Natural killer cell (primary cell): ENCODE results near the gene TRAF3IP3. TPM values are rescaled to one million over a fixed set of nuclear protein-coding genes. Genes with fewer than 3 reads are reported as not detected.

Source experiments
- ATAC-seq, 3 donors: fragments of 150-1000 bp in 2 of 3; fragments of 200-7000 bp in 1 of 3; cut with Tn5 transposase; 1 replicate in 1 of 3; 2 replicates in 2 of 3; pipeline ENCODE4 v1.10.0; 2021; ENCODE audit warnings: mild to moderate bottlenecking in 2 of 3, moderate library complexity in 2 of 3
- DNase-seq, 2 donors: peaks; one replicate each; pipeline versions ENCODE4 v3.0.0 to v3.0.0-alpha.2; 2013 to 2021; ENCODE audit warnings: mixed read lengths in 1 of 2
- H3K27ac ChIP-seq: one replicate; pipeline ENCODE4 v1.5.1; 2013; ENCODE audit warnings: mild to moderate bottlenecking, low read length
- H3K27me3 ChIP-seq: one replicate; pipeline ENCODE4 v1.6.1; 2013; ENCODE audit warnings: low read length; ENCODE audit not compliant: control insufficient read depth, insufficient read depth
- H3K36me3 ChIP-seq: one replicate; pipeline ENCODE4 v1.6.1; 2013; ENCODE audit warnings: low read length; ENCODE audit not compliant: control insufficient read depth, insufficient read depth
- H3K4me1 ChIP-seq: one replicate; pipeline ENCODE4 v1.6.1; 2013; ENCODE audit warnings: low read length; ENCODE audit not compliant: control insufficient read depth, insufficient read depth
- H3K4me3 ChIP-seq: one replicate; pipeline ENCODE4 v1.5.1; 2013; ENCODE audit warnings: low read length
- H3K9me3 ChIP-seq: one replicate; pipeline ENCODE4 v1.6.1; 2013; ENCODE audit warnings: low read length; ENCODE audit not compliant: control insufficient read depth, insufficient read depth
- H3K27ac Mint-ChIP-seq, 2 donors: one replicate each; pipeline ENCODE4 v1.8.0; 2022; ENCODE audit warnings: mild to moderate bottlenecking in 2 of 2, mixed read lengths in 2 of 2, moderate library complexity in 1 of 2
- H3K27me3 Mint-ChIP-seq, 2 donors: one replicate each; pipeline ENCODE4 v1.8.0; 2022; ENCODE audit warnings: low read depth in 2 of 2, mixed read lengths in 2 of 2
- H3K36me3 Mint-ChIP-seq: one replicate; pipeline ENCODE4 v1.8.0; 2022; ENCODE audit warnings: mixed read lengths
- H3K4me1 Mint-ChIP-seq, 2 donors: one replicate each; pipeline ENCODE4 v1.8.0; 2022; ENCODE audit warnings: mixed read lengths in 2 of 2
- H3K4me3 Mint-ChIP-seq: one replicate; pipeline ENCODE4 v1.8.0; 2022; ENCODE audit warnings: mild to moderate bottlenecking, moderate library complexity, mixed read lengths
- H3K9me3 Mint-ChIP-seq, 2 donors: one replicate each; pipeline ENCODE4 v1.8.0; 2022; ENCODE audit warnings: mixed read lengths in 2 of 2
- CTCF ChIP-seq: fragments of 200-600 bp; IDR thresholded peaks from one replicate; pipeline ENCODE4 v1.8.0; 2022; ENCODE audit warnings: antibody characterized with exemption
- WGBS: methylation state at CpG from one replicate; pipeline ENCODE4 v1.1.7; 2013; ENCODE audit warnings: missing lambda C conversion rate; ENCODE audit not compliant: insufficient coverage; 5-methylcytosine and 5-hydroxymethylcytosine counted together
- intact Hi-C: fragments of 100-400 bp; cut with micrococcal nuclease; formaldehyde crosslinking; loops from one replicate; pipeline ENCODE4 v1.14.2; 2022
- total RNA-seq, 4 donors: library from RNA; stranded (reverse); fragments of 120-200 nt in 1 of 4; gene quantifications; one replicate each; pipeline versions ENCODE4 v1.2.3 to v1.2.4, GENCODE V29; 2013 to 2022

The TRAF3IP3 gene
- total RNA-seq, 3 donors from 2014 or later (not counting 1 experiment from before 2014, with no cell fraction given) = 273 to 354 (median 287) TPM

- intact Hi-C loops = no loop called here
- TF ChIP-seq CTCF = no peak
- no peak overlapping the region for H3K27ac ChIP-seq
These were observed 17.6 kb upstream of the TRAF3IP3 start for GRCh38 chr1:209738270-209738669.

DNA sequence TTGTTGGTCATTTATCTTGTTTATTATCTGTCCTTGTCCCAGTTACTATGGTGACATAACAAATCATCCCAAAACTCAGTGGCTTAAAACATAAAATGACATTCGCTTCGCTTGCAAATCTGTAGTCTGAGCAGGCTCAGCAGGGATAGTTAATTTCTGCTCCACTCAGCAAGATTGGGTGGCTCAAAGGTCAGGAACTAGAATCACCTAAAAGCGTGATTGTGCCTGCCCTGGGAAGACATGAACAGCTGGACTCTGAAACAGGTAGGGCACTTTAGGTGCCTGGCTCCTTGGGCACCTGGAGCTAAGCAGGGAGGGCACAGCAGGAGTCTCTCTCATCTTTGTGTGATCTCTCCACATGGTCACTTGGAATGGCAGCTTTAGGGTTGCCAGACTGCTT, 14.7 kb upstream of the TRAF3IP3 start:
- Mint-ChIP-seq H3K4me3 (no peak overlapping the region), H3K27ac (no peak overlapping the region), H3K36me3 (no peaks in the 10 kb centered on the region), H3K9me3 (no peaks in the 10 kb centered on the region), H3K27me3 (peaks cover 0 to 2% of the 10 kb centered on the region in 2 donors), H3K4me1 (no peaks in the 10 kb centered on the region)
- DNase-seq (no peak), ATAC-seq (no peak)
- no peaks in the 10 kb centered on the region for H3K9me3 ChIP-seq
- TF ChIP-seq CTCF = no peak
- H3K27me3 ChIP-seq = no peaks in the 10 kb centered on the region
- no peak overlapping the region for H3K27ac ChIP-seq
- WGBS = 96% methylated on average over 3 of the region's 3 CpGs
- no peaks in the 10 kb centered on the region for H3K4me1 ChIP-seq
- no peaks in the 10 kb centered on the region for H3K36me3 ChIP-seq
- H3K4me3 ChIP-seq = no peak overlapping the region
- intact Hi-C loops = no loop called here

More at GRCh38 chr1:209738270-209738669, 17.6 kb upstream of the TRAF3IP3 start:
- DNase-seq (no peak), ATAC-seq (no peak)
- no peaks in the 10 kb centered on the region for H3K9me3 ChIP-seq
- no peak overlapping the region for H3K4me3 ChIP-seq
- H3K4me1 ChIP-seq = no peaks in the 10 kb centered on the region
- H3K36me3 ChIP-seq = no peaks in the 10 kb centered on the region
- 88% methylated on average over 1 of the region's 1 CpG for WGBS
- no peaks in the 10 kb centered on the region for H3K4me1 Mint-ChIP-seq
- peaks cover 0 to 2% of the 10 kb centered on the region in 2 donors for H3K27me3 Mint-ChIP-seq
- no peak overlapping the region for H3K27ac Mint-ChIP-seq
- H3K36me3 Mint-ChIP-seq = no peaks in the 10 kb centered on the region
- no peak overlapping the region for H3K4me3 Mint-ChIP-seq
- H3K27me3 ChIP-seq = no peaks in the 10 kb centered on the region
- H3K9me3 Mint-ChIP-seq = no peaks in the 10 kb centered on the region

GRCh38 chr1:209741889-209742288, 14.0 kb upstream of the TRAF3IP3 start:
- H3K4me1 Mint-ChIP-seq = no peaks in the 10 kb centered on the region
- H3K4me3 ChIP-seq = no peak overlapping the region
- WGBS = 64% methylated on average over 1 of the region's 2 CpGs
- TF ChIP-seq CTCF = no peak
- H3K4me1 ChIP-seq = no peaks in the 10 kb centered on the region
- no peaks in the 10 kb centered on the region for H3K36me3 Mint-ChIP-seq
- peaks cover 0 to 2% of the 10 kb centered on the region in 2 donors for H3K27me3 Mint-ChIP-seq
- intact Hi-C loops = no loop called here
- DNase-seq = no peak
- no peaks in the 10 kb centered on the region for H3K9me3 Mint-ChIP-seq
- H3K36me3 ChIP-seq = no peaks in the 10 kb centered on the region
- H3K4me3 Mint-ChIP-seq = no peak overlapping the region
- ATAC-seq = no peak
- H3K27ac Mint-ChIP-seq = peak overlapping the region in 1 of 2 donors; percentile 7
- H3K9me3 ChIP-seq = no peaks in the 10 kb centered on the region
- no peaks in the 10 kb centered on the region for H3K27me3 ChIP-seq
- no peak overlapping the region for H3K27ac ChIP-seq

- Mint-ChIP-seq H3K9me3 (no peaks in the 10 kb centered on the region), H3K27ac (no peak overlapping the region)
- intact Hi-C loops = no loop called here
These were observed 13.3 kb upstream of the TRAF3IP3 start for GRCh38 chr1:209742409-209743144.

More at GRCh38 chr1:209742409-209743144, 13.3 kb upstream of the TRAF3IP3 start:
- Histone ChIP-seq H3K27me3 (no peaks in the 10 kb centered on the region), H3K4me1 (peaks cover 4% of the 10 kb centered on the region), H3K36me3 (no peaks in the 10 kb centered on the region), H3K27ac (no peak overlapping the region), H3K9me3 (no peaks in the 10 kb centered on the region), H3K4me3 (no peak overlapping the region)
- WGBS = 75% methylated on average over 8 of the region's 8 CpGs
- no peak for ATAC-seq
- no peaks in the 10 kb centered on the region for H3K27me3 Mint-ChIP-seq
- peaks cover 3 to 4% of the 10 kb centered on the region in 2 donors for H3K4me1 Mint-ChIP-seq
- no peak for DNase-seq
- no peak for TF ChIP-seq CTCF
- H3K4me3 Mint-ChIP-seq = no peak overlapping the region
- H3K36me3 Mint-ChIP-seq = no peaks in the 10 kb centered on the region
